ENCODE data around the gene SLC9A4. TPM values are rescaled to one million over a fixed set of nuclear protein-coding genes. Genes with fewer than 3 reads are reported as not detected.

Gene SLC9A4
- total and polyA plus RNA-seq, 9 donors: 0.10 to 0.13 (median 0.11) TPM; not detected in 5

GRCh38 chr2:102470168-102470567 is 2.9 kb upstream of the SLC9A4 start:
- no peak overlapping the region for H3K27ac ChIP-seq
- TF ChIP-seq POLR2A (IDR thresholded peaks at IDR 0.05): no peak
- TF ChIP-seq EP300 (IDR thresholded peaks at IDR 0.05): no peak
- no peak for TF ChIP-seq CTCF (IDR thresholded peaks at IDR 0.05)
- no peaks in the 10 kb centered on the region for H3K9me3 ChIP-seq
- H3K27me3 ChIP-seq: no peaks in the 10 kb centered on the region
- H3K4me1 ChIP-seq (ENCODE audit: insufficient read depth): no peaks in the 10 kb centered on the region
- intact Hi-C loops (cut with DNase I): no loop called here
- H3K4me3 ChIP-seq: no peak overlapping the region
- no peaks in the 10 kb centered on the region for H3K36me3 ChIP-seq
- no peak for DNase-seq
- 64 to 80% (median 66%) methylated on average over 1 of the region's 1 CpG for WGBS, 3 donors

GRCh38 chr2:102473631-102474030 is 605 bp downstream of the SLC9A4 start:
- no peaks in the 10 kb centered on the region for H3K36me3 ChIP-seq
- no peak for DNase-seq
- 73 to 79% (median 75%) methylated on average over 3 of the region's 3 CpGs for WGBS, 3 donors
- H3K9me3 ChIP-seq: no peaks in the 10 kb centered on the region
- TF ChIP-seq POLR2A (IDR thresholded peaks at IDR 0.05) (no peak), EP300 (IDR thresholded peaks at IDR 0.05) (no peak), CTCF (IDR thresholded peaks at IDR 0.05) (no peak)
- H3K27me3 ChIP-seq: no peaks in the 10 kb centered on the region
- no peaks in the 10 kb centered on the region for H3K4me1 ChIP-seq (ENCODE audit: insufficient read depth)
- no peak overlapping the region for H3K27ac ChIP-seq
- intact Hi-C loops (cut with DNase I): no loop called here
- no peak overlapping the region for H3K4me3 ChIP-seq

- Histone ChIP-seq H3K27me3 (no peaks in the 10 kb centered on the region), H3K27ac (no peak overlapping the region), H3K36me3 (no peaks in the 10 kb centered on the region), H3K4me1 (ENCODE audit: insufficient read depth) (no peaks in the 10 kb centered on the region), H3K9me3 (no peaks in the 10 kb centered on the region), H3K4me3 (no peak overlapping the region)
- TF ChIP-seq CTCF (IDR thresholded peaks at IDR 0.05): no peak
- TF ChIP-seq POLR2A (IDR thresholded peaks at IDR 0.05): no peak
- no peak for TF ChIP-seq EP300 (IDR thresholded peaks at IDR 0.05)
- intact Hi-C loops (cut with DNase I): no loop called here
- no peak for DNase-seq
Observed at GRCh38 chr2:102474785-102475184, 1.8 kb downstream of the SLC9A4 start.

- TF ChIP-seq CTCF (IDR thresholded peaks at IDR 0.05): no peak
- Histone ChIP-seq H3K27ac (no peak overlapping the region), H3K36me3 (no peaks in the 10 kb centered on the region), H3K4me3 (no peak overlapping the region), H3K27me3 (no peaks in the 10 kb centered on the region), H3K4me1 (ENCODE audit: insufficient read depth) (no peaks in the 10 kb centered on the region), H3K9me3 (no peaks in the 10 kb centered on the region)
- intact Hi-C loops (cut with DNase I): no loop called here
- DNase-seq: no peak
- 86 to 90% (median 90%) methylated on average over 36 of the region's 36 CpGs for WGBS, 3 donors
Observed at GRCh38 chr2:102478686-102479470, 5.9 kb downstream of the SLC9A4 start.

Data from ovary (tissue), 9 donors.